ENCODE measurements around the gene NTSR1. TPM values are rescaled to one million over a fixed set of nuclear protein-coding genes. Genes with fewer than 3 reads are reported as not detected.

NTSR1 gene
- total RNA-seq, 2 experiments from 2014 or later = 0.55 to 0.56 TPM

- no peaks in the 10 kb centered on the region for H3K9me3 Mint-ChIP-seq
- ATAC-seq (ENCODE audit: poor library complexity) (no peak), DNase-seq (no peak)
- H3K9me3 ChIP-seq (ENCODE audit: control insufficient read depth in 1 of 2, insufficient read depth in 1 of 2, low read length in 2 of 2) = no peaks in the 10 kb centered on the region
- TF ChIP-seq CTCF (IDR thresholded peaks at IDR 0.05) = no peak
- H3K27ac Mint-ChIP-seq = no peak overlapping the region
- no peak overlapping the region for H3K4me3 Mint-ChIP-seq
- H3K4me3 ChIP-seq (ENCODE audit: low read length) = no peak overlapping the region
- H3K4me1 Mint-ChIP-seq (ENCODE audit: low read depth) = peaks cover 15% of the 10 kb centered on the region
- POLR2A ChIA-PET = interaction anchor here (1.1 kb wide), 1 partner anchor 52 kb away, joined by 3 read pairs; no protein-coding TSS in a partner anchor
- H3K36me3 Mint-ChIP-seq (ENCODE audit: low read depth) = no peaks in the 10 kb centered on the region
- H3K27ac ChIP-seq (ENCODE audit: low read depth in 1 of 2, low read length in 2 of 2) = no peak overlapping the region
- CTCF ChIA-PET = no interaction called here
- intact Hi-C loops (cut with DNase I, micrococcal nuclease) = no loop called here
- peaks cover 14% of the 10 kb centered on the region for H3K4me1 ChIP-seq (ENCODE audit: insufficient read depth, low read length)
- no peaks in the 10 kb centered on the region for H3K27me3 Mint-ChIP-seq
- H3K36me3 ChIP-seq (ENCODE audit: insufficient read depth, low read length) = no peaks in the 10 kb centered on the region
- peaks cover under 1 to 3% of the 10 kb centered on the region in 2 experiments for H3K27me3 ChIP-seq (ENCODE audit: control insufficient read depth in 1 of 2, insufficient read depth in 2 of 2, low read length in 2 of 2)
Observed at GRCh38 chr20:62688083-62688482, 20.6 kb upstream of the NTSR1 start.

- no peaks in the 10 kb centered on the region for H3K36me3 Mint-ChIP-seq (ENCODE audit: low read depth)
- Histone ChIP-seq H3K27me3 (ENCODE audit: control insufficient read depth in 1 of 2, insufficient read depth in 2 of 2, low read length in 2 of 2) (peaks cover 3 to 4% of the 10 kb centered on the region in 2 experiments), H3K4me1 (ENCODE audit: insufficient read depth, low read length) (peaks cover 14% of the 10 kb centered on the region), H3K9me3 (ENCODE audit: control insufficient read depth in 1 of 2, insufficient read depth in 1 of 2, low read length in 2 of 2) (no peaks in the 10 kb centered on the region), H3K36me3 (ENCODE audit: insufficient read depth, low read length) (no peaks in the 10 kb centered on the region), H3K4me3 (ENCODE audit: low read length) (no peak overlapping the region), H3K27ac (ENCODE audit: low read depth in 1 of 2, low read length in 2 of 2) (no peak overlapping the region)
- DNase-seq (no peak), ATAC-seq (ENCODE audit: poor library complexity) (no peak)
- H3K4me3 Mint-ChIP-seq = no peak overlapping the region
- ChIA-PET POLR2A (interaction anchor here (1.1 kb wide), 1 partner anchor 51 kb away, joined by 3 read pairs; no protein-coding TSS in a partner anchor), CTCF (no interaction called here)
- H3K27ac Mint-ChIP-seq = no peak overlapping the region
- intact Hi-C loops (cut with DNase I, micrococcal nuclease) = no loop called here
- H3K9me3 Mint-ChIP-seq = no peaks in the 10 kb centered on the region
- H3K4me1 Mint-ChIP-seq (ENCODE audit: low read depth) = peaks cover 15% of the 10 kb centered on the region
- no peaks in the 10 kb centered on the region for H3K27me3 Mint-ChIP-seq
- no peak for TF ChIP-seq CTCF (IDR thresholded peaks at IDR 0.05)
Observed at GRCh38 chr20:62688855-62689460, 19.7 kb upstream of the NTSR1 start.

GRCh38 chr20:62689861-62690260 lies 18.8 kb upstream of the NTSR1 start:
- TF ChIP-seq CTCF (IDR thresholded peaks at IDR 0.05) = no peak
- Mint-ChIP-seq H3K36me3 (ENCODE audit: low read depth) (no peaks in the 10 kb centered on the region), H3K4me3 (no peak overlapping the region), H3K27me3 (no peaks in the 10 kb centered on the region), H3K9me3 (no peaks in the 10 kb centered on the region), H3K4me1 (ENCODE audit: low read depth) (peaks cover 15% of the 10 kb centered on the region), H3K27ac (no peak overlapping the region)
- CTCF ChIA-PET = no interaction called here
- H3K9me3 ChIP-seq (ENCODE audit: control insufficient read depth in 1 of 2, insufficient read depth in 1 of 2, low read length in 2 of 2) = no peaks in the 10 kb centered on the region
- H3K27ac ChIP-seq (ENCODE audit: low read depth in 1 of 2, low read length in 2 of 2) = no peak overlapping the region
- no peak for ATAC-seq (ENCODE audit: poor library complexity)
- H3K4me3 ChIP-seq (ENCODE audit: low read length) = no peak overlapping the region
- POLR2A ChIA-PET = no interaction called here
- intact Hi-C loops (cut with DNase I, micrococcal nuclease) = no loop called here
- peaks cover 3 to 4% of the 10 kb centered on the region in 2 experiments for H3K27me3 ChIP-seq (ENCODE audit: control insufficient read depth in 1 of 2, insufficient read depth in 2 of 2, low read length in 2 of 2)
- DNase-seq = no peak
- H3K36me3 ChIP-seq (ENCODE audit: insufficient read depth, low read length) = no peaks in the 10 kb centered on the region
- peaks cover 14% of the 10 kb centered on the region for H3K4me1 ChIP-seq (ENCODE audit: insufficient read depth, low read length)

Data from CD4-positive, alpha-beta T cell (primary cell).